ENCODE measurements around the gene KCNG2. TPM values are rescaled to one million over a fixed set of nuclear protein-coding genes. Genes with fewer than 3 reads are reported as not detected.

Gene KCNG2
- total and polyA plus RNA-seq, 2 experiments from 2014 or later, result 0.13 to 0.52 TPM

DNA sequence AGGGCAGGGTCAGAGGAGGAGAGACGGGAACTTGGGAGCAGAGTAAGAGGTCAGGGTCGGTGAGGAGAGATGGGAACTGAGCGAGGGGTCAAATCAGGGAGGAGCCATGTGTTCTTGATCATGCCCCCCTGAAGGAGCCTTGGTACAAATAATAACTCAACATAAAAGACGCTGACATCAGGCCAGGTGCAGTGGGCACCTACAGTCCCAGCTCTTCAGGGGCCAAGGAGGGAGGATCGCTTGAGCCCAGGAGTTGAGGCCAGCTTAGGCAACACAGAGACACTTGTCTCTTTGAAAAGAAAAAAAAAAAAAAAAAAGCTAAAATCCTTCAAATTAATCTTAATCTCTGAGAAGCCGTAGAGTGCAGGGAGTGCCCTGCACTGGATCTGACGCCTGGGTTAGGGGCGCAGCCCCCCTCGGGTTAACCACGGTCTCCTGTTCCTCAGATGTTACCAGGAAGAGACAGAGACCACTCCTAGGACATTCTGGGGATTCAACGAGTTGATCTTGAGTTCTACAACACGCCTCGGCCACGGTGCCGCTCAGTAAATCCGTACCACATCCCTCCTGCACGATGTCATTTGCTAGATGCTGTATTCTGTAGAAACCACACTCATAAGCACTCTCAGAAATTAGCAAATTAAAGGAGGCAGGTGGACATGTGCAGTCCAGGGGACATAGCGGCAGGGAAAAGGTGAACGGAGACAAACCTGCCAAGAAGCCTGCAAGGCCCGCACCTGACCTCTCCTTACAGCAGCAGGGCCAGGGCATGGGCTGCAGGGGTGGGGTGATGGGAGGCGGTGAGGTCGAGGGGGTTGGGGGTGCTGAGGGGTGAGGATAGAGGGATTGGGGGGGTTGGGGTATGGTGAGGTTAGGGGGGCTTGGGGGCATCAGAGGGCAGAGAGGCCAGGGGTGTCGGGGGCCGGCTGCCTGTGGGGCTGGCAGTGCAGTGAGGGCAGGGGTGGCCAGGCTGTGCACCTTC is 124.5 kb downstream of the KCNG2 start (continued):
- TF ChIP-seq, protein P1, sequence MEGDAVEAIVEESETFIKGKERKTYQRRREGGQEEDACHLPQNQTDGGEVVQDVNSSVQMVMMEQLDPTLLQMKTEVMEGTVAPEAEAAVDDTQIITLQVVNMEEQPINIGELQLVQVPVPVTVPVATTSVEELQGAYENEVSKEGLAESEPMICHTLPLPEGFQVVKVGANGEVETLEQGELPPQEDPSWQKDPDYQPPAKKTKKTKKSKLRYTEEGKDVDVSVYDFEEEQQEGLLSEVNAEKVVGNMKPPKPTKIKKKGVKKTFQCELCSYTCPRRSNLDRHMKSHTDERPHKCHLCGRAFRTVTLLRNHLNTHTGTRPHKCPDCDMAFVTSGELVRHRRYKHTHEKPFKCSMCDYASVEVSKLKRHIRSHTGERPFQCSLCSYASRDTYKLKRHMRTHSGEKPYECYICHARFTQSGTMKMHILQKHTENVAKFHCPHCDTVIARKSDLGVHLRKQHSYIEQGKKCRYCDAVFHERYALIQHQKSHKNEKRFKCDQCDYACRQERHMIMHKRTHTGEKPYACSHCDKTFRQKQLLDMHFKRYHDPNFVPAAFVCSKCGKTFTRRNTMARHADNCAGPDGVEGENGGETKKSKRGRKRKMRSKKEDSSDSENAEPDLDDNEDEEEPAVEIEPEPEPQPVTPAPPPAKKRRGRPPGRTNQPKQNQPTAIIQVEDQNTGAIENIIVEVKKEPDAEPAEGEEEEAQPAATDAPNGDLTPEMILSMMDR (conservative IDR thresholded peaks at IDR 0.05; ENCODE audit: low read depth in 2 of 2), result no peak
- no peak for TF ChIP-seq ZNF331 (CRISPR knock-in tag; IDR thresholded peaks at IDR 0.05; ENCODE audit: low read depth)
- no peak for TF ChIP-seq NANOG (IDR thresholded peaks at IDR 0.05; ENCODE audit: borderline replicate concordance)
- no peak for TF ChIP-seq ZNF114 (CRISPR knock-in tag; IDR thresholded peaks at IDR 0.05)
- TF ChIP-seq, protein P2, sequence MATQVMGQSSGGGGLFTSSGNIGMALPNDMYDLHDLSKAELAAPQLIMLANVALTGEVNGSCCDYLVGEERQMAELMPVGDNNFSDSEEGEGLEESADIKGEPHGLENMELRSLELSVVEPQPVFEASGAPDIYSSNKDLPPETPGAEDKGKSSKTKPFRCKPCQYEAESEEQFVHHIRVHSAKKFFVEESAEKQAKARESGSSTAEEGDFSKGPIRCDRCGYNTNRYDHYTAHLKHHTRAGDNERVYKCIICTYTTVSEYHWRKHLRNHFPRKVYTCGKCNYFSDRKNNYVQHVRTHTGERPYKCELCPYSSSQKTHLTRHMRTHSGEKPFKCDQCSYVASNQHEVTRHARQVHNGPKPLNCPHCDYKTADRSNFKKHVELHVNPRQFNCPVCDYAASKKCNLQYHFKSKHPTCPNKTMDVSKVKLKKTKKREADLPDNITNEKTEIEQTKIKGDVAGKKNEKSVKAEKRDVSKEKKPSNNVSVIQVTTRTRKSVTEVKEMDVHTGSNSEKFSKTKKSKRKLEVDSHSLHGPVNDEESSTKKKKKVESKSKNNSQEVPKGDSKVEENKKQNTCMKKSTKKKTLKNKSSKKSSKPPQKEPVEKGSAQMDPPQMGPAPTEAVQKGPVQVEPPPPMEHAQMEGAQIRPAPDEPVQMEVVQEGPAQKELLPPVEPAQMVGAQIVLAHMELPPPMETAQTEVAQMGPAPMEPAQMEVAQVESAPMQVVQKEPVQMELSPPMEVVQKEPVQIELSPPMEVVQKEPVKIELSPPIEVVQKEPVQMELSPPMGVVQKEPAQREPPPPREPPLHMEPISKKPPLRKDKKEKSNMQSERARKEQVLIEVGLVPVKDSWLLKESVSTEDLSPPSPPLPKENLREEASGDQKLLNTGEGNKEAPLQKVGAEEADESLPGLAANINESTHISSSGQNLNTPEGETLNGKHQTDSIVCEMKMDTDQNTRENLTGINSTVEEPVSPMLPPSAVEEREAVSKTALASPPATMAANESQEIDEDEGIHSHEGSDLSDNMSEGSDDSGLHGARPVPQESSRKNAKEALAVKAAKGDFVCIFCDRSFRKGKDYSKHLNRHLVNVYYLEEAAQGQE (IDR thresholded peaks at IDR 0.05; ENCODE audit: unreplicated experiment), result no peak
- TF ChIP-seq EZH2 (IDR thresholded peaks at IDR 0.05; ENCODE audit: low read depth, unreplicated experiment), result no peak
- TF ChIP-seq CREB1 (CRISPR knock-in tag; IDR thresholded peaks at IDR 0.05; ENCODE audit: low read depth), result no peak

DNA sequence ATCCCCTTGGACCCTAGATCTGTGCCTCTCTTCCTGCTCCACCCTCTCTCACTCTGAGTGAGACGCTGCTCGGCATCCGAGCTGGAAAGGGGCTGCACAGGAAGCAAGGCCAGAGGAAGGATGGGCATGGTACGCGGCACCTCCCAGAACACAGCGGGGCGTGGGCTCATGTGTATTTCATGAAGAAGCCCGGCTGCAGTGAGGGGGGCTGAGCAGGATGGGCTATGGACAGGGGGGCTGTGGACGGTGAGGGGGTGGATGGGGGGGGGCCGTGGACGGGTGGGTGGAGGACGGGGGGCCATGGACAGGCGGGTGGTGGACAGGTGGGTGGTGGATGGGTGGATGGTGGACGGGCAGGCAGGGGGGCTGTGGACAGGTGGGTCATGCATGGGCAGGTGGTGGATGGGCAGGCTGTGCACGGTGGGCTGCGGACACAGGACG is 125.3 kb downstream of the KCNG2 start:
- H4K20me1 ChIP-seq (replicated peaks; ENCODE audit: insufficient read depth), result no peaks in the 10 kb centered on the region
- TF ChIP-seq NANOG (IDR thresholded peaks at IDR 0.05; ENCODE audit: borderline replicate concordance), result no peak
- TF ChIP-seq, protein P1 (conservative IDR thresholded peaks at IDR 0.05; ENCODE audit: low read depth in 2 of 2), result no peak
- no peak for TF ChIP-seq ZNF114 (CRISPR knock-in tag; IDR thresholded peaks at IDR 0.05)
- TF ChIP-seq, protein P2 (IDR thresholded peaks at IDR 0.05; ENCODE audit: unreplicated experiment), result no peak
- no peak for TF ChIP-seq ZNF331 (CRISPR knock-in tag; IDR thresholded peaks at IDR 0.05; ENCODE audit: low read depth)
- no peak for TF ChIP-seq EZH2phosphoT487 (IDR thresholded peaks at IDR 0.05; ENCODE audit: unreplicated experiment)
- no peak for TF ChIP-seq JUNB (IDR thresholded peaks at IDR 0.05; ENCODE audit: unreplicated experiment)
- TF ChIP-seq, protein P3, sequence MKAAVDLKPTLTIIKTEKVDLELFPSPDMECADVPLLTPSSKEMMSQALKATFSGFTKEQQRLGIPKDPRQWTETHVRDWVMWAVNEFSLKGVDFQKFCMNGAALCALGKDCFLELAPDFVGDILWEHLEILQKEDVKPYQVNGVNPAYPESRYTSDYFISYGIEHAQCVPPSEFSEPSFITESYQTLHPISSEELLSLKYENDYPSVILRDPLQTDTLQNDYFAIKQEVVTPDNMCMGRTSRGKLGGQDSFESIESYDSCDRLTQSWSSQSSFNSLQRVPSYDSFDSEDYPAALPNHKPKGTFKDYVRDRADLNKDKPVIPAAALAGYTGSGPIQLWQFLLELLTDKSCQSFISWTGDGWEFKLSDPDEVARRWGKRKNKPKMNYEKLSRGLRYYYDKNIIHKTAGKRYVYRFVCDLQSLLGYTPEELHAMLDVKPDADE (IDR thresholded peaks at IDR 0.05), result no peak

More for the DNA sequence above, 125.3 kb downstream of the KCNG2 start:
- Mint-ChIP-seq H3K9me3 (peaks cover 6% of the 10 kb centered on the region), H3K4me1 (peaks cover 13% of the 10 kb centered on the region), H3K4me3 (no peak overlapping the region), H3K36me3 (ENCODE audit: low read depth) (peaks cover 4% of the 10 kb centered on the region; the same call in 2 of the 3 replicates), H3K27ac (no peak overlapping the region), H3K27me3 (ENCODE audit: insufficient read depth, low read depth, poor library complexity) (peaks cover 7% of the 10 kb centered on the region)
- DNase-seq (ENCODE audit: low spot score) (no peak), ATAC-seq (no peak)
- Histone ChIP-seq H3K27me3 (ENCODE audit: insufficient read depth) (no peaks in the 10 kb centered on the region), H3K4me3 (no peak overlapping the region), H3F3A (replicated peaks; ENCODE audit: low read depth) (no peaks in the 10 kb centered on the region), H3K36me3 (ENCODE audit: insufficient read depth) (no peaks in the 10 kb centered on the region), H3K27ac (ENCODE audit: low read depth) (no peak overlapping the region), H2AFZ (no peak overlapping the region), H3K79me2 (replicated peaks; ENCODE audit: insufficient read depth) (no peaks in the 10 kb centered on the region), H3K4me1 (ENCODE audit: insufficient read depth) (no peaks in the 10 kb centered on the region), H3K4me2 (no peak overlapping the region), H3K9me2 (ENCODE audit: insufficient read depth) (no peaks in the 10 kb centered on the region)

All from GM23338 (cell line).